IMR-90 (cell line): ENCODE measurements around the gene PCID2.

Source experiments
- MXI1 ChIP-seq: IDR thresholded peaks from 2 replicates; pipeline ENCODE4 v1.6.1; 2012; ENCODE audit warnings: low read depth, mild to moderate bottlenecking, low read length, moderate library complexity, borderline replicate concordance
- POLR2A ChIP-seq: IDR thresholded peaks from 2 replicates; pipeline ENCODE4 v1.6.1; 2012; ENCODE audit warnings: mild to moderate bottlenecking, low read depth, low read length
- RAD21 ChIP-seq: IDR thresholded peaks from 2 replicates; pipeline ENCODE4 v1.6.1; 2012; ENCODE audit warnings: low read length, improper control_type of control experiment
- RCOR1 ChIP-seq: IDR thresholded peaks from 2 replicates; pipeline ENCODE4 v1.6.1; 2012; ENCODE audit warnings: mild to moderate bottlenecking, low read length, improper control_type of control experiment; ENCODE audit not compliant: insufficient replicate concordance
- TF ChIP-seq, protein P1 (sequence below): conservative IDR thresholded peaks from 2 replicates; pipeline ENCODE4 v1.5.1; 2012; ENCODE audit warnings: mild to moderate bottlenecking, low read depth, low read length, improper control_type of control experiment
- TF ChIP-seq, protein P2 (sequence below): fragments of 150-350 bp; IDR thresholded peaks from 2 replicates; pipeline ENCODE4 v1.6.1; 2016; ENCODE audit warnings: low read depth, mild to moderate bottlenecking, low read length, moderate library complexity, borderline replicate concordance
- TF ChIP-seq, protein P3 (sequence below): fragments of 150-350 bp; IDR thresholded peaks from 2 replicates; pipeline ENCODE4 v1.6.1; 2017; ENCODE audit warnings: mild to moderate bottlenecking, antibody characterized with exemption, low read length, low read depth

DNA sequence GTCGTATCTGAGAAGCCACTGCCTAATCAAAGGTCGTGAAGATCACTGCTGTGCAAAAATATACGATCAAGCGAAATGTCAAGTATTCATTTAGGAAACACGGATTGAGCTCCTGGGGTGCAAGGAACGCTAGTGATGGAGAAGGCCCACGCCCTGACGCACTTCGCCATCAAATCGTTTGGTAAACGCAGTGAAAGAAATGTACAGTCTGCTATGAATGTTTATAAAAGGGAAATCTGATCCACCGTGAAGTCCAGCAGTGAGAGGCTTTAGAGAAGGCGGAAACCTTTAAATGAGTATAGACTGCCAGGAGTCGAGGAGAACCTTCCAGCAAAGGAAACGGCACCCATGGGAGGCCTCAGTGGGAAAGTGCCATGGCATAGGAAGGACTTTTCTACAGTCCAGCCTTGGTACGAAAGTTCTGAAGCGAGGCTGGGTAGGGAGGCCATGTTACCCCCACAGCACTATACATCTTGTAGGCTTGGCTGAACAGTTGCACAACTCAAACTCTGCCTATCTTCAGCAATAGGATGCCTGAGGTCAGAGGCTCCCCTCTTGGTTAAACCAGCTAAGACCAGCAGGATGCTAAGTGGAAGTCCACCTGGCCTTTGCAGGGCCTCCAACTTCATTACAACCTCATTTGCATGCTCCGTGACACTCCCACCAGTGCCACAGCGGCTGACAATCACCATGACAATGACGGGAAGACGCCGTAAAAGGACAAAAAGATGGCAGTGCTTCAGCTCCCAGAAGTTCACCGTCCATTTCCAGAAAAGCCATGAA is 20.4 kb downstream of the PCID2 start:
- TF ChIP-seq, protein P1, sequence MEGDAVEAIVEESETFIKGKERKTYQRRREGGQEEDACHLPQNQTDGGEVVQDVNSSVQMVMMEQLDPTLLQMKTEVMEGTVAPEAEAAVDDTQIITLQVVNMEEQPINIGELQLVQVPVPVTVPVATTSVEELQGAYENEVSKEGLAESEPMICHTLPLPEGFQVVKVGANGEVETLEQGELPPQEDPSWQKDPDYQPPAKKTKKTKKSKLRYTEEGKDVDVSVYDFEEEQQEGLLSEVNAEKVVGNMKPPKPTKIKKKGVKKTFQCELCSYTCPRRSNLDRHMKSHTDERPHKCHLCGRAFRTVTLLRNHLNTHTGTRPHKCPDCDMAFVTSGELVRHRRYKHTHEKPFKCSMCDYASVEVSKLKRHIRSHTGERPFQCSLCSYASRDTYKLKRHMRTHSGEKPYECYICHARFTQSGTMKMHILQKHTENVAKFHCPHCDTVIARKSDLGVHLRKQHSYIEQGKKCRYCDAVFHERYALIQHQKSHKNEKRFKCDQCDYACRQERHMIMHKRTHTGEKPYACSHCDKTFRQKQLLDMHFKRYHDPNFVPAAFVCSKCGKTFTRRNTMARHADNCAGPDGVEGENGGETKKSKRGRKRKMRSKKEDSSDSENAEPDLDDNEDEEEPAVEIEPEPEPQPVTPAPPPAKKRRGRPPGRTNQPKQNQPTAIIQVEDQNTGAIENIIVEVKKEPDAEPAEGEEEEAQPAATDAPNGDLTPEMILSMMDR: no peak
- TF ChIP-seq, protein P2, sequence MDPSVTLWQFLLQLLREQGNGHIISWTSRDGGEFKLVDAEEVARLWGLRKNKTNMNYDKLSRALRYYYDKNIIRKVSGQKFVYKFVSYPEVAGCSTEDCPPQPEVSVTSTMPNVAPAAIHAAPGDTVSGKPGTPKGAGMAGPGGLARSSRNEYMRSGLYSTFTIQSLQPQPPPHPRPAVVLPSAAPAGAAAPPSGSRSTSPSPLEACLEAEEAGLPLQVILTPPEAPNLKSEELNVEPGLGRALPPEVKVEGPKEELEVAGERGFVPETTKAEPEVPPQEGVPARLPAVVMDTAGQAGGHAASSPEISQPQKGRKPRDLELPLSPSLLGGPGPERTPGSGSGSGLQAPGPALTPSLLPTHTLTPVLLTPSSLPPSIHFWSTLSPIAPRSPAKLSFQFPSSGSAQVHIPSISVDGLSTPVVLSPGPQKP: no peak
- TF ChIP-seq, protein P3, sequence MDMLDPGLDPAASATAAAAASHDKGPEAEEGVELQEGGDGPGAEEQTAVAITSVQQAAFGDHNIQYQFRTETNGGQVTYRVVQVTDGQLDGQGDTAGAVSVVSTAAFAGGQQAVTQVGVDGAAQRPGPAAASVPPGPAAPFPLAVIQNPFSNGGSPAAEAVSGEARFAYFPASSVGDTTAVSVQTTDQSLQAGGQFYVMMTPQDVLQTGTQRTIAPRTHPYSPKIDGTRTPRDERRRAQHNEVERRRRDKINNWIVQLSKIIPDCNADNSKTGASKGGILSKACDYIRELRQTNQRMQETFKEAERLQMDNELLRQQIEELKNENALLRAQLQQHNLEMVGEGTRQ: no peak
- no peak for TF ChIP-seq POLR2A
- TF ChIP-seq RAD21: no peak
- TF ChIP-seq MXI1: no peak
- no peak for TF ChIP-seq RCOR1
